Smooth muscle cell (in vitro differentiated cells): Measurements from ENCODE around the gene SNRNP200. TPM values are rescaled to one million over a fixed set of nuclear protein-coding genes. Genes with fewer than 3 reads are reported as not detected.

ENCODE experiments used
- DNase-seq: peaks from one replicate; lab custom pipeline; 2025; ENCODE audit not compliant: unreplicated experiment; lab: John Stamatoyannopoulos, UW
- H2AFZ ChIP-seq: fragments of 200-600 bp; sonication (generic); 2 replicates; pipeline ENCODE4 v1.6.0; 2016; ENCODE audit warnings: antibody characterized with exemption, low read depth, mild to moderate bottlenecking
- H3F3A ChIP-seq: fragments of 200-600 bp; sonication (generic); 2 replicates; pipeline ENCODE4 v1.6.0; 2017; ENCODE audit warnings: antibody characterized with exemption, low read depth
- H3K27ac ChIP-seq: fragments of 200-600 bp; sonication (generic); 2 replicates; pipeline ENCODE4 v1.5.1; 2016; ENCODE audit warnings: low read depth, mild to moderate bottlenecking
- H3K27me3 ChIP-seq: fragments of 200-600 bp; sonication (generic); 2 replicates; pipeline ENCODE4 v1.6.1; 2016; ENCODE audit warnings: low read depth, mild to moderate bottlenecking
- H3K36me3 ChIP-seq: fragments of 200-600 bp; sonication (generic); 2 replicates; pipeline ENCODE4 v1.5.1; 2016; ENCODE audit warnings: low read depth
- H3K4me1 ChIP-seq: fragments of 200-600 bp; sonication (generic); 2 replicates; pipeline ENCODE4 v1.5.1; 2016; ENCODE audit warnings: low read depth
- H3K4me2 ChIP-seq: fragments of 200-600 bp; sonication (generic); 2 replicates; pipeline ENCODE4 v1.6.0; 2016; ENCODE audit warnings: mild to moderate bottlenecking
- H3K4me3 ChIP-seq: fragments of 200-600 bp; sonication (generic); 2 replicates; pipeline ENCODE4 v1.5.1; 2016; ENCODE audit warnings: mild to moderate bottlenecking
- H3K79me2 ChIP-seq: fragments of 200-600 bp; sonication (generic); 2 replicates; pipeline ENCODE4 v1.6.0; 2016; ENCODE audit warnings: low read depth, mild to moderate bottlenecking
- H3K9ac ChIP-seq: fragments of 200-600 bp; sonication (generic); 2 replicates; pipeline ENCODE4 v1.6.0; 2016; ENCODE audit warnings: low read depth
- H3K9me3 ChIP-seq: fragments of 200-600 bp; sonication (generic); replicated peaks from 2 replicates; pipeline ENCODE4 v1.5.1; 2016; ENCODE audit warnings: low read depth
- H4K20me1 ChIP-seq: fragments of 200-600 bp; sonication (generic); 2 replicates; pipeline ENCODE4 v1.6.0; 2016; ENCODE audit warnings: low read depth
- WGBS: methylation state at CpG from one replicate; pipeline ENCODE4 v1.1.7; 2016; ENCODE audit warnings: low lambda C conversion rate; 5-methylcytosine and 5-hydroxymethylcytosine counted together
- polyA plus RNA-seq: library from polyadenylated mRNA; unstranded; fragments of >200 nt; fragmentation: Nextera tagmentation; extraction: Ambion mirVana; gene quantifications from 2 replicates; pipeline ENCODE4 v1.2.1, GENCODE V29; 2016
- total RNA-seq: library from RNA; depleted of rRNA; stranded (reverse); fragments of >200 nt; gene quantifications from 2 replicates; pipeline ENCODE4 v1.2.3, GENCODE V29; 2014
- TF ChIP-seq, protein P1 (sequence below): fragments of 200-600 bp; sonication (generic); IDR thresholded peaks from 2 replicates; pipeline ENCODE4 v1.5.1; 2017; ENCODE audit warnings: borderline replicate concordance, mild to moderate bottlenecking, antibody characterized with exemption; ENCODE audit not compliant: insufficient read depth, poor library complexity, severe bottlenecking

Gene SNRNP200
- total and polyA plus RNA-seq, 2 experiments from 2014 or later = 49.5 to 54.1 TPM

DNA sequence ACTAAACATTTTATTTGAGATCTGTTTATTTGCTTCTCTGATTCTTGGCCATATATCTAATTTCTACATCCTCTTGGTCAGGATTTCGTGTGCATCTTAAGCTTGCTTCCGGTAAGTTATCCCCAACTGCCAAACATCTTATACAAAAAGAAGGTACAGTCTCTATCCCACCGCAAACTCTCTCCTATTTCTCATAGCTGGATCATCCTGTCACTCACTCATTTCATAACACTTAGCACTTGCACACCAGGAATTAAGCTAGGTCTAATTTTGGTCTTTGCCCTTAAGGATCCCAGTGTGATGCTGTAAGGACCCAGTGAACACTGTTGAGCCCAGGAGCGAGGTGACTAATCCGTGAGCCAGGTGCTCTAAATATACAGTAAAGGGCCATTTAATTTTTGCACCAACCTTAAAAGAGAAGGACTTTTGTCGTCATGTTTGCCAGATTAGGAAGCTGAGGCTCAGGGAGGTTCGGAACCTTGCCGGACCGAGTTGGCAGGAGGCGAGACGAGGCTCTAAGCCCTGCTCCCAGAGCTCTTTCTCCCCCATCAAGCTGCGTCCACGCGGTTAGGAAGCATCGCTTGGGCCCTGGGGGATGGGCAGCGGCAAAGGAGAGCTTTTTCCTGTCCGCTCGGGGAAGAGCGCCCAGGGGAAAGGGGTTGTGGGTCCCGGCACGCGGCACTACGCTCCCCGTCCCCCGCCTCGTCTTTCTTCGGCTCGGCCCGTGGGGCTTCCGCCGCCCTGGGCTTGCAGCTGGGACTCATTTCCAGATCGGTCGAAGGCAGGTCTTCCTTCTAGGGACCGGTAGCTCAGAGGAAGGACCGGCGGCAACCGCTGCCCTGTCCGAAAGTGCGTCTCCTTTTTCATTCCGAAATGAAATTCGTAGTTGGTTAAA is 15.6 kb upstream of the SNRNP200 start:
- Histone ChIP-seq H3K79me2 (no peaks in the 10 kb centered on the region), H2AFZ (peak overlapping the region; percentile 53), H3F3A (no peaks in the 10 kb centered on the region), H3K36me3 (no peaks in the 10 kb centered on the region), H3K4me3 (peak overlapping the region; percentile 44), H3K27ac (no peak overlapping the region), H3K9me3 (no peaks in the 10 kb centered on the region), H4K20me1 (no peaks in the 10 kb centered on the region), H3K27me3 (peaks cover 65% of the 10 kb centered on the region), H3K4me1 (peaks cover 15% of the 10 kb centered on the region), H3K9ac (no peak overlapping the region), H3K4me2 (peak overlapping the region; percentile 92)
- WGBS = 8% methylated on average over 41 of the region's 41 CpGs
- DNase-seq = no peak
- TF ChIP-seq, protein P1, sequence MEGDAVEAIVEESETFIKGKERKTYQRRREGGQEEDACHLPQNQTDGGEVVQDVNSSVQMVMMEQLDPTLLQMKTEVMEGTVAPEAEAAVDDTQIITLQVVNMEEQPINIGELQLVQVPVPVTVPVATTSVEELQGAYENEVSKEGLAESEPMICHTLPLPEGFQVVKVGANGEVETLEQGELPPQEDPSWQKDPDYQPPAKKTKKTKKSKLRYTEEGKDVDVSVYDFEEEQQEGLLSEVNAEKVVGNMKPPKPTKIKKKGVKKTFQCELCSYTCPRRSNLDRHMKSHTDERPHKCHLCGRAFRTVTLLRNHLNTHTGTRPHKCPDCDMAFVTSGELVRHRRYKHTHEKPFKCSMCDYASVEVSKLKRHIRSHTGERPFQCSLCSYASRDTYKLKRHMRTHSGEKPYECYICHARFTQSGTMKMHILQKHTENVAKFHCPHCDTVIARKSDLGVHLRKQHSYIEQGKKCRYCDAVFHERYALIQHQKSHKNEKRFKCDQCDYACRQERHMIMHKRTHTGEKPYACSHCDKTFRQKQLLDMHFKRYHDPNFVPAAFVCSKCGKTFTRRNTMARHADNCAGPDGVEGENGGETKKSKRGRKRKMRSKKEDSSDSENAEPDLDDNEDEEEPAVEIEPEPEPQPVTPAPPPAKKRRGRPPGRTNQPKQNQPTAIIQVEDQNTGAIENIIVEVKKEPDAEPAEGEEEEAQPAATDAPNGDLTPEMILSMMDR = no peak

DNA sequence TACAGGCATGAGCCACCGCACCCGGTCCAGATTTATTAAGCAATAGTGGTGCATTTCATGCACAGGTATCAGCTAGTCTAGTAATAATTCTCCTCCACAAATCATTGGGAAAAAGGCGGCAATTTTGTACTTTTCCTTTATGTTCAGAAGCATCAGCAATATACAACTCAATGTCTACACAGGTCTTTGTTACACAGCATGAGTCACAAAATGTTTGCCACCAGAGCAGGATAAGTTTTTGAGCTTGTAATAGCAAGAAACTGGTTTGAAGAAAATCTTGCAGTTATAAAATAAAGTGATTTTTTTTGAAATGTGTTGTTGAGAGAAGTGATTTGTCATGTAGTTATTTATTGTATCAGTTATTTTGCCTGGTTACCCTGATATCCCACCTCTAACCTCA is 15.0 kb upstream of the SNRNP200 start:
- no peaks in the 10 kb centered on the region for H3K9me3 ChIP-seq
- WGBS = 93% methylated on average over 3 of the region's 3 CpGs
- TF ChIP-seq, protein P1 = no peak
- H3K79me2 ChIP-seq = no peaks in the 10 kb centered on the region
- H4K20me1 ChIP-seq = no peaks in the 10 kb centered on the region
- no peaks in the 10 kb centered on the region for H3K36me3 ChIP-seq
- H3F3A ChIP-seq = no peaks in the 10 kb centered on the region
- H3K27ac ChIP-seq = no peak overlapping the region
- H3K9ac ChIP-seq = no peak overlapping the region
- H3K4me1 ChIP-seq = peaks cover 12% of the 10 kb centered on the region
- no peak overlapping the region for H3K4me2 ChIP-seq
- DNase-seq = no peak
- peaks cover 65% of the 10 kb centered on the region for H3K27me3 ChIP-seq
- no peak overlapping the region for H3K4me3 ChIP-seq
- no peak overlapping the region for H2AFZ ChIP-seq

DNA sequence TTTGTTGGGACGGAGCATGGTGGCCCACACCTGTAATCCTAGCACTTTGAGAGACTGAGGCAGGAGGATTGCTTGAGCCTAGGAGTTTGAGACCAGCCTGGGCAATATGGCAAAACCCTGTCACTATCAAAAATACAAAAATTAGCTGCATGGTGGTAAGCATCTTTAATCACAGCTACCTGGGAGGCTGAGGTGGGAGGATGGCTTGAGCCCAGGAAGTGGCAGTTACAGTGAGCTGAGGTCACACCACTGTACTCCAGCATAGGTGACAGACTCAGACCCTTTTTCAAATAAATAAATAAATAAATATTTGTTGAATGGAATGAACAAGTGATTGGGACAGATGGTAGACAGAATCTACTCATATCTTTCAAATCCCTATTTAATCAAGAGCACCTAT is 14.1 kb upstream of the SNRNP200 start:
- H3K9ac ChIP-seq = no peak overlapping the region

More for the DNA sequence above, 14.1 kb upstream of the SNRNP200 start:
- 79% methylated on average over 1 of the region's 1 CpG for WGBS
- Histone ChIP-seq H3K4me2 (no peak overlapping the region), H3K9me3 (no peaks in the 10 kb centered on the region), H3F3A (no peaks in the 10 kb centered on the region), H3K36me3 (no peaks in the 10 kb centered on the region), H3K79me2 (no peaks in the 10 kb centered on the region), H2AFZ (no peak overlapping the region), H3K27me3 (peaks cover 65% of the 10 kb centered on the region), H3K4me3 (no peak overlapping the region), H4K20me1 (no peaks in the 10 kb centered on the region), H3K4me1 (peaks cover 6% of the 10 kb centered on the region), H3K27ac (no peak overlapping the region)
- TF ChIP-seq, protein P1 = no peak
- no peak for DNase-seq
